NCI-H1694 (cell line): ENCODE results near the gene MKRN3.
"Not testable (repeated sequence)": the region's sequence is repeated elsewhere in the genome, so short reads cannot be mapped to it uniquely, and the experiment has no call there.

ENCODE experiments used
- DNase-seq: peaks from one replicate; lab custom pipeline; 2025; lab: John Stamatoyannopoulos, UW

MKRN3 gene

DNA sequence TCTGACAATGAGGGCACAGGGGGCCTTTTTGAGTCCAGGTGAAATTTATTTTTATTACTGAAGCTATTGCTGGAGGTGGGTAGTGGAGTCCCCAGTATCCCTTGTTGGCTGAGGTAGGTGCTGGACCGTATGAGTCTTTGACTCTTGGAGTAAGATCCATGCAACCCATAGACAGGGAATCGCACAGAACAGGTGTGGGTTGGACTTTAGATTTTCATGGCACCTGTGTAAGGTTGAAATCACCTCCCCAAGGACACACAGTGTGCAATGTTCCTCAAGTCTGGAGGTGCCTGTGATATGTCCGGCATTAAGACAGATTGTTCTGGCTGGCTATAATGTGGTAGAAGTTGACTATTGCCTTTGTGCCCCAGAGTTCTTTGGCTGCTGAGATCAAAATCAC is 23.5 kb downstream of the MKRN3 start:
- no peak for DNase-seq

DNA sequence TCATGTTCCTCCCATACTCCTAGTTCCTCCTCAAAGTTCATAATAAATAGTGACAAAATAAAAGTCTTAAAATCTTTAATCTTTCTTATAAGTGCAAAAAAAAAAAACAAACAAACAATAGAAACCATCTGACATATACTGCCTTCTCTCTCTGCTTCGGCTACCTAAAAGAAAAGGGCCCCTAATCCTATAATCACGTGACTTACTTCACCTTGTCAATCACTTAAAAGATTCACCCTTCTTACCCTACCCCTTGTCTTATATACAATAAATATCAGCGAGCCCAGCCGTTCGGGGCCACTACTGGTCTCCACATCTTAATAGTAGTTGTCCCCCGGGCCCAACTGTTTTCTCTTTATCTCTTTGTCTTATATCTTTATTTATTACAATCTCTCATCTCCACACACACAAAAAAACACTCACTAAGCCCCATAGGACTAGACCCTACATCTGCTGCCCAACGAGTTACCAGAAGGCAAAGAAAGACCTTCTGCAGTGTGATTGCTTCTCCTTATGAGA is 28.8 kb downstream of the MKRN3 start:
- no peak for DNase-seq

DNA sequence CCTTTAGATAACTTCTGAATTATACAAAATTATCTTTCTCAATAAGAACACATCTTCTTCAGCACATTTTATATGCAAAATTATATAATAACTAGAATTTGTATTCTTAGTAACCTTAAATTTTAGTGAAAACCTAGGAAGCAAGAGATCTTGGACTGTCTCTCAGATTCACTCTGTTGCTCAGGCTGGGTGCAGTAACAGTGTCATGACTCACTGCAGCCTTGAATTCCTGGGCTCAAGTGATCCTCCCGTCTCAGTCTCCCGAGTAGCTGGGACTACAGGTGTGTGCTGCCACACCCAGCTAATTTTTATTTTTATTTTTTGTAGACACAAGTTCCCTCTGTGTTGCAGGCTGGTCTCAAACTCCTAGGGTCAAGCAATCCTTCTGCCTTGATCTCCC is 29.9 kb downstream of the MKRN3 start:
- no peak for DNase-seq

GRCh38 chr15:23596736-23597135 is 31.3 kb downstream of the MKRN3 start:
- no peak for DNase-seq

DNA sequence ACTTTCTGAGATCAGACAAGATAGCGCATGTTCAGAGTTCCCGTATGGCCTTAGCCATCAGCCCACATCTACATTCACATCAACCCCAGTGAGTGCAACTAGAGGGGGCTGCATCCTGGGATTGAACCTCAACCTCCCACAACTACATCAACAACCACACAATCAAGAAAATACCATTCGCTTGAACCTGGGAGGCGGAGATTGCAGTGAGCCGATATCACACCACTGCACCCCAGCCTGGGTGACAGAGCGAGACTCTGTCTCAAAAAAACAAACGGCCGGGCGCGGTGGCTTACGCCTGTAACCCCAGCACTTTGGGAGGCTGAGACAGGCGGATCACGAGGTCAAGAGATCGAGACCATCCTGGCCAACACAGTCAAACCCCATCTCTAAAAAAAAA is 31.8 kb downstream of the MKRN3 start:
- not testable (repeated sequence) for DNase-seq

- DNase-seq: no peak
These were observed 33.6 kb downstream of the MKRN3 start for GRCh38 chr15:23599053-23599452.

- no peak for DNase-seq
These were observed 36.6 kb downstream of the MKRN3 start for GRCh38 chr15:23602124-23602523.

DNA sequence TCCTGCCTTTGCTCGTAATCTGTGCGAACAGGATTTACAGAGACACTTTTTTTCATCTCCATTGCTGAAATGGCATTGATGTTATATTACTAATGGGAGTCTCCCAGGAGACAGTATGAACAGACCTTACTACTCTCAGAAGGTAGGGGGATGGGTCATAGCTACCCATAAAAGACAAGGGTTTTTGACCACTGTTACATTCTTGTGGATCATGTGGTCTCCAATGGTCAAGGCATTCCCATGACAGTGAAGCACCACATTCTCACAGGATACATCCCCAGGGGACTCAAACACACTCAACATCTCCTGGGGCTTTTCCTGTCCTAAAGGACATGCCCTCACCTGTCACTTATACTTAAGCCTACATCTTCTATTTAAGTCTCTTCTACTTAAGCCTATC is 40.8 kb downstream of the MKRN3 start:
- DNase-seq: no peak

DNA sequence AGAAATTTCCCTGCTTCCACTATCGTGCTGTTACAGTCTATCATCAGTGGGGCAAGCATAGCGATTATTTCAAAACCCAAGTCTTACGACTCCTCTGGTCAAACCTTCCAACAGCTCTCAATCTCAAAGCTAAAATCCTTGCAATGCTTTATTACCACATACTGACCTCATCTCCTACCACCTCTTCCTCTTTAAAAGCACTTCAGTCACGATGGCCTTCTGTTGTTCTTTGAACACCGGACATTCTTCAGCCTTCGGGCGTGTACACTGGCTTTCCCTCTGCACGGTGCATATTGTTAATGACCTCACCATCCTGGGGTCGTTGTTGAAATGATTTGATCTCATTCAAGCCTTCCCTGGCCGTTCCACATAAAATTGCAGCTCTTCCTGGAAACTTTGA is 51.1 kb downstream of the MKRN3 start:
- no peak for DNase-seq
